G401 (cell line): ENCODE measurements around the gene SPPL3. TPM values are rescaled to one million over a fixed set of nuclear protein-coding genes. Genes with fewer than 3 reads are reported as not detected.
"Not testable (repeated sequence)": the region's sequence is repeated elsewhere in the genome, so short reads cannot be mapped to it uniquely, and the experiment has no call there.

Experiments
- DNase-seq: peaks from one replicate; pipeline ENCODE4 v3.0.0-alpha.2; 2015; ENCODE audit warnings: low spot score
- in situ Hi-C: cut with HindIII; loops from 2 replicates; pipeline ENCODE4 v1.10.0; 2016; ENCODE audit warnings: low sequenced_read_pairs, mixed read lengths
- total RNA-seq: library from RNA; depleted of rRNA; stranded (reverse); fragments of >200 nt; shearing (Covaris generic); gene quantifications from 2 replicates; pipeline ENCODE4 v1.2.3, GENCODE V29; 2014

SPPL3 gene
- total RNA-seq, 1 experiment from 2014 or later, result 12.2 TPM

DNA sequence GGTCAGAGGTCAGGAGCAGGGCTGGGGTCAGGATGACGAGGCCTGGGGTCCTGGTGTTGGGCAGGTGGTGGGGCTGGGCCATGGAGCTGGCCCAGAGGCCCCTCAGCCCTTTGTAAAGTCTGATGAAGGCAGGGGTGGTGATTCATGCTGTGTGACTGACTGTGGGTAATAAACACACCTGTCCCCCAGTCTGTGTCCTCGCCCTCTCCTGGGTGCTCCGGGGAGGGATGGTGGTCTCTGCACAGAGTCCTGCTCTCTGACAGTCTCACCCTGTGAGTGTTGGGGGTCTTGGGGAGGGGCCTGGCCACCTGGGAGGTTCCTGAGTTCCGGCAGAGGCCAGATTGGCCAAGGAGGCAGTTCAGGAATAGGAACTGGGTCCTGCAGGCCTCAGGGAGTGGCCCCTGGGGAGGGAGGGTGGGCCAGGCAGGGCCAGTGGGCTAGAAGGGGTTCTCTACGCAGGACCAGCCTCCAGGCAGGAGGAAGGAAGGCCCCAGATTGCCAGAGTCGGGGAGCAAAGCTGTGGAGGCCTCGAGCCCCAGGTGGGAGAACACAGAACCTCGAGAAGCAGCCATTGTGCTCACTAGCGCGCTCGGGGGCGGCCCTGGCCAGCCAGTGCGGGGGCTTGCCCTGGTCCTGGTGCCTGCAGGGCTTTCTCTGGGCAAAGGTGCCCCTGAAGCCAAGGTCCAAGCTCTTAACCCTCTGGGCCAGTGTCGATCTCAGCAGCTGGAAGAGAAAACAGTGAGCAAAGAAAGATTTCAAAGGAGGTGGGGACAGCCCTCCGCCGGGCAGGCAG, 164.1 kb downstream of the SPPL3 start:
- in situ Hi-C loops, result no loop called here
- no peak for DNase-seq

DNA sequence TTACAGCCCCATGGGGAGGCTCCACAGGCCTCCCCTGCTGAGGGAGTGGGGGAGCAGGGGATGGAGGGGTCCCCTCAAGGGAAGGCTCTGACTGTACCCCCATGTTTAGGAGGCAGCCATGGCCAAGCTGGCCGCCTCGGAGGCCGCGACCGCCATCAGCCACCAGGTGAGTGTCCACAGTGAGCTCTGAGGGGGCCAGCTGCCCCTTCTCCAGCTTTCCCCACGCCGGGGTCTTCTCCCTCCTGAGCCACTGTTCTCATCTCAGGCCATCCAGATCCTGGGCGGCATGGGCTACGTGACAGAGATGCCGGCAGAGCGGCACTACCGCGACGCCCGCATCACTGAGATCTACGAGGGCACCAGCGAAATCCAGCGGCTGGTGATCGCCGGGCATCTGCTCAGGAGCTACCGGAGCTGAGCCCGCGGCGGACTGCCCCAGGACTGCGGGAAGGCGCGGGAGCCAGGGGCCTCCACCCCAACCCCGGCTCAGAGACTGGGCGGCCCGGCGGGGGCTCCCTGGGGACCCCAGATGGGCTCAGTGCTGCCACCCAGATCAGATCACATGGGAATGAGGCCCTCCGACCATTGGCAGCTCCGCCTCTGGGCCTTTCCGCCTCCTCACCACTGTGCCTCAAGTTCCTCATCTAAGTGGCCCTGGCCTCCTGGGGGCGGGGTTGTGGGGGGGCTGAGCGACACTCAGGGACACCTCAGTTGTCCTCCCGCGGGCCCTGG, 165.0 kb downstream of the SPPL3 start:
- DNase-seq, result no peak
- in situ Hi-C loops, result no loop called here

DNA sequence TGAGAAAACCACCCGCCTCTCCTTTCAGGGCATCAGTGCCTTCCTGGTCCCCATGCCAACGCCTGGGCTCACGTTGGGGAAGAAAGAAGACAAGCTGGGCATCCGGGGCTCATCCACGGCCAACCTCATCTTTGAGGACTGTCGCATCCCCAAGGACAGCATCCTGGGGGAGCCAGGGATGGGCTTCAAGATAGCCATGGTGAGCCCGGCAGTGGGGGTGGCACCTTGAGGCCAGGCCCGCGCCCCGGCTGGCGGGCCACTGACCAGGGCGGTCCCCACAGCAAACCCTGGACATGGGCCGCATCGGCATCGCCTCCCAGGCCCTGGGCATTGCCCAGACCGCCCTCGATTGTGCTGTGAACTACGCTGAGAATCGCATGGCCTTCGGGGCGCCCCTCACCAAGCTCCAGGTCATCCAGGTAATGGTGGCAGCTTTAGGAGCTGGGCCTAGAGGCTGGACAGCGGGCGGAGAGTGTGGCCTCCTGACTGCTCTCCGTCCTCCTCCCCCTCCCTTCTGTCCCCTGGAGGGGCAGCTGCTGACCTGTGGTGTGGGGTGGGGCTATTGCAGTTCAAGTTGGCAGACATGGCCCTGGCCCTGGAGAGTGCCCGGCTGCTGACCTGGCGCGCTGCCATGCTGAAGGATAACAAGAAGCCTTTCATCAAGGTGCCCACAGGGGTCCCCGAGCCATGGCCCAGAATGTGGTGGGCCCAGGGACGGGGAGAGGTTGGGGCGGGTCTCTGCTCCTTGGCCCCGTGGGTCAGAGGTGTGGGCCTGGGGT, 165.7 kb downstream of the SPPL3 start:
- in situ Hi-C loops, result no loop called here
- no peak for DNase-seq

DNA sequence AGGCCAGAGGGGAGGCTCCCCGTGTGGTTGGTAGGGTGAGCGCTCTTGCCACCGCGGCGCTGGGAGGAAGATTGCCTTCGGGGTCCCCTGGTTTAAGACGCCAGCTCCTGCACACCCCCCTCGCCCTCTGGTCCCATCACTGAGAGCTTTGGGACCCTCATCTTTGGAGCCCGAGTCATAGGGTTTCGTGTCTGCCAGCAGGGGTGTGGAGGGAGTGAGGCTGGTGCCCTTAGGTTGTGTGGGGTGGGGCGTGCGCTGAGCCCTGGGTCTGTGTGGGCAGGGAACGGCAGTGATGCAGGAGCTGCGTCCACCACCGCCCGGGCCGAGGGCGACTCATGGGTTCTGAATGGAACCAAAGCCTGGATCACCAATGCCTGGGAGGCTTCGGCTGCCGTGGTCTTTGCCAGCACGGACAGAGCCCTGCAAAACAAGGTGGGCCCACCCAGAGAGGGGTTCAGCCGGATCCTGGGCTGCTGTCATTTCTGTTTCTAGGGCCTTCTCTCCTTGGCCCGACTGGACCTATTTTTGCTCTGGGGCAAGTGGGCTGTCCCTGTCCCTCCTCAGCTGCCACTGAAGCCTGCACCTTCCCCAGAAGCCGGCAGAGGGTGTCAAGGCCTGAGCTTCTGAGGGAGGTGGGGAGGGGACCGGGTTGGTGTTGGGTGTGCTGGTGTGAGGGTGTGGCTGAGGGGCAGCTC, 166.5 kb downstream of the SPPL3 start:
- in situ Hi-C loops, result no loop called here
- DNase-seq, result no peak

DNA sequence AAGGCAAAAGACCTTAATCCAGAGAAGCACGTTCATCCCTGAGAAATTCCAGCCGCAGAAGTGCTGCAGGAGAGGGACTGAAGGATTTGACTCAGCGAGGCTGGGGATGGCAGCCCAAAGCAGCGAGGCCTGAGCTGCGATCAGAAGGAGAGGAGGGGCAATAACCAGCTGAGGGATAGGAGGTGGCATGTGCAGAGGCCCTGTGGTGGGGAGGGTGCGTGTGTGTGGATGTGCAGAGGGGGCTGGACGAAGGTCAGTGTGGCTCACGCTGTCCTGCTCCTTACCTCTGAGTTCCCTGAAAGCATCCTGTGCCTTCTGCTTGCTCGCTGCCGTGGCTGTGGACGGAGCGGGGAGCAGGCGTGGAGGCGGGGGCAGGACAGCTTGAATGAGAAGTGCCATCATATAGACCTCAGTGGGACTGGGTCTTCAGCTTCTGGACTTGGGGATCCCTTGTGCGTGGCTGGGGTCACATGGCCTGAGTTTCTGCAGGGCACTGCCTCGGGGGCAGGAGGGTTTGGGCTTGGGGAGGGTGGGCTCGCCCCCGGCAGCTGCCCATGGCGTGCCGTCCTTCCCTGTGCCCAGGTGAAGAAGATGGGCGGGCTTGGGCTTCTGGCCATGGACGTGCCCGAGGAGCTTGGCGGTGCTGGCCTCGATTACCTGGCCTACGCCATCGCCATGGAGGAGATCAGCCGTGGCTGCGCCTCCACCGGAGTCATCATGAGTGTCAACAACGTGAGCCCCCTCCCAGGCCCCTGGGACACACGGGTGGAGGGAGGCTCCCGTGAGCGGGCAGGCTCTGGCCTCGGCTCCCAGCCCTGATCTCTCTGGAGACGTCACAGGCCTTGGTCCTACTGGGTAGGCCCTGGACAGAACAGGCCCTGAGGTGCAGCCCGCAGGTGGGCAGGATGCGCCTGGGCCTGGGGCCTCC, 167.5 kb downstream of the SPPL3 start:
- DNase-seq, result no peak
- in situ Hi-C loops, result no loop called here

DNA sequence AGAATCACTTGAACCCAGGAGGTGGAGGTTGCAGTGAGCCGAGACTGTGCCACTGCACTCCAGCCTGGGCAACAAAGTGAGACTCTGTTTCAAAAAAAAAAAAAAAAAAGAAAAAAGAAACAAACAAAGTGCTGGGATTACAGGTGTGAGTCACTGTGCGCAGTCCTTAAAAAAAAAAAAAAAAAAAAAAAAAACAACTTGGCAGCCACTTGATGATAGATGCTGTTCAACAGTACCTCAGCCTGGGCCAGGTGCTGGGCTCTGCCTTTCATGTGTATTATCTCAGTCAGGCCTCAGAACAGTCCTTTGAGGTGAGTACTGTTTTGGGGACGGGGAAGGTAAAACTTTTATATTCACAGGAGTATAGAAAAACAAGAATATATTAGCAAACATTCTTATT, 169.0 kb downstream of the SPPL3 start:
- in situ Hi-C loops, result no loop called here
- no peak for DNase-seq

DNA sequence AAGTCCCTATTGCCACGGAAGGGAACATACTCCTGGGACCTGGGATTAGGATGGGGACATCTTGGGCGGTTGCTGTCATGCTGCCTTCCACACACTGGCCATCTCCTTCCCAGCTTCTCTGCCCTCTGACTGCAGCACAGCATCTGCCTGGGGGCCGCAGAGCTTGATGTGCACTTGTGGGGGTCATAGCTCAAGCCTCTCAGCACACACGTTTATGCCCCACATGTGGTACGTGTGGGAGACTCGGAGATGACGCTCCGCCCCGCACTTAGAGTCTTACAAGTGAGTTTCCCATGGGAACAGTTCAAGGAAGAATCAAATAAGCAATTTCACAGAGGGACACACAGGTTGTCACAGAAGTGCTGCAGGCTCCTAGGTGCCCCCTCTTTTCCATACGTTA, 169.9 kb downstream of the SPPL3 start:
- DNase-seq, result no peak
- in situ Hi-C loops, result no loop called here

DNA sequence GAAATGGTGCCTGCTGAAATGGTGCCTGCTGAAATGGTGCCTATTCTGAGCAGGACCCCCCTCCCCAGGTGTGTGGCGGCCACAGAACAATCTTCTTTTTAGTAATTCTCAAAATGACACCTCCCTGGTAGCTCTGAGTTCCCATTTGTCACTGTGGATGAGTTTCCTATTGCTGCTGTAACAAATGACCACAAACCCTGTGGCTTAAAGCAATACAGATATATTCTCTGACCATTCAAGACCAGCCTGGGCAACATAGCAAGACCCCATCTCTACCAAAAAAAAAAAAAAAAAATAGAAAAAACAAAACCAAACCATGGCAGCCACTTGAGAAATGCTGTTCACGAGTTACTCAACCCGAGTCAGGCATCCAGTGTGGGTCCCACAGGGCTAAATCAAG, 170.6 kb downstream of the SPPL3 start:
- DNase-seq, result no peak
- in situ Hi-C loops, result no loop called here

DNA sequence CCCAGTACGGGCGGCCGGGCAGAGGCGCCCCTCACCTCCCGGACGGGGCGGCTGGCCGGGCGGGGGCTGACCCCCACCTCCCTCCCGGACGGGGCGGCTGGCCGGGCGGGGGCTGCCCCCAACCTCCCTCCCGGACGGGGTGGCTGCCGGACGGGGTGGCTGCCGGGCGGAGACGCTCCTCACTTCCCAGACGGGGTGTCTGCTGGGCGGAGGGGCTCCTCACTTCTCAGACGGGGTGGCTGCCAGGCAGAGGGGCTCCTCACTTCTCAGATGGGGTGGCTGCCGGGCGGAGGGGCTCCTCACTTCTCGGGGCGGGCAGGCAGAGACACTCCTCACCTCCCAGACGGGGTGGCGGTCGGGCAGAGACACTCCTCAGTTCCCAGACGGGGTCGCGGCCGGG, 172.0 kb downstream of the SPPL3 start:
- DNase-seq, in situ Hi-C loops: not testable (repeated sequence)

DNA sequence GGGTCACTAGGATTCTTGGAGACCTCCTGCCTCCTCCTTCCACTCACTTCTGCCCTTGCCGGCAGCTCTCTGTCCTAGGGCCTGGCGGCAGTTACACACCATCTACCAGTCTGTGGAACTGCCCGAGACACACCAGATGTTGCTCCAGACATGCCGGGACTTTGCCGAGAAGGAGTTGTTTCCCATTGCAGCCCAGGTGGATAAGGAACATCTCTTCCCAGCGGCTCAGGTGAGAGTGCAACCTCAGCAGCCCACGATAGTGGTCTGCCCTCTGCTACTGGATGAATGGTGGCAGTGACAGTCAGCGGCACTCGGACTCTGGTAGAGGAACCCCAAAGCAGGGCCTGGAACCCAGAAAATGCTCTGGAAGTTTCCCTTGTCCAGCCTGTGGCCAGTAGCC, 177.2 kb downstream of the SPPL3 start:
- DNase-seq, result no peak
- in situ Hi-C loops, result no loop called here

DNA sequence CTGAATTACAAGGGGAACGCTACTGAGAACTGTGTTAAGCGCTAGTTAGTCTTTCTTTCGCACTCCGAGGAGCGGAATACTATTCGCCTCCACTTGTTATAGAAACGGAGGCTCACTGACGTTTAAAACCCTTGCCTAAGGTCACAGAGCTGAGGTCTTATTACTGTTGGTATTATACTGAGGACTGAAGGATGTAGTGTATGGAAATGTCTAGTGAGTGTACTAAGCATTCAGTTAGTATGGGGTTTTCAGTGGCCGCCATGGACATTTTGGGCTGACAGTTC, 177.7 kb downstream of the SPPL3 start:
- in situ Hi-C loops, result no loop called here
- no peak for DNase-seq

DNA sequence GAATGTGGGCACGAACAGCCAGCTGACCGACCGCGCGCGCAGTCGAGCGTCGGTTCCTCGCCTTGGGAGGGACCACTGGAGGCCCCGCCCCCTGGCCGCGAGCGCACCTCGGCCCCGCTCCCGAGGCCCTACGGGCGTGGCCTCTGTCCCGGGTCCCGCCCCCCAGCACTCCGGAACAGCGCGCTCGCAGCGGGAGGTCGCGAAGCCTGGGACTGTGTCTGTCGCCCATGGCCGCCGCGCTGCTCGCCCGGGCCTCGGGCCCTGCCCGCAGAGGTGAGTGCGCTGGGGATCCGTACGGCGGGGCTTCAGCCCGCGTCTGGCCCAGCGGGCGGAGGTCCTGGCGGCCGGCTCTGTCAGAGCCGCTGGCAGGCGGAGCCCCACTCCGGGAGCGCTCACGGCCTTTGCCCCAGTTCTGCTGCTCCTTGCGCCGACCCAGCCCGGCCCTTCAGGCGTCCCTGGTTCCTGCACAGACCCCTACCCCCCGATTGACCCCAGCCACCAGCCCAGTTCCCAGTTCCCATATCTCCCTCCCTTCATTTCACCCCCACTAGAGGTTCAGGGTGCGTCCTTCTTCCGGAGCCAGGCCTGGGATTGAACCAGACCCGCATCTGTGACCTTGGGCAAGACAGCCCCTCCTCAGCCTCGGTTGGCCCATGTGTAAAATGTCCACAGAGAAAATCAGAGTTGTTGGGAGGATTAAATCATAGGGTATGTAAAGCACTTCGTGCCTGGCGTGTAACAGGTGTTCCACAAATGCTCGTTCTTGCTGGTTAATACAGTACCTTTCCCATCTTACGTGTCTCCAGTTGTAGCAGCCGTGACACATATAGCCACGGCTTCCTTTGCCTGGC, 178.3 kb downstream of the SPPL3 start, which contains the start of gene ACADS:
TSS of gene ACADS (plus strand) at position 168 of the 851 bp plus-strand sequence. CDS start at position 228, 60 bp downstream.
- in situ Hi-C loops, result no loop called here
- peak; percentile 75 for DNase-seq

DNA sequence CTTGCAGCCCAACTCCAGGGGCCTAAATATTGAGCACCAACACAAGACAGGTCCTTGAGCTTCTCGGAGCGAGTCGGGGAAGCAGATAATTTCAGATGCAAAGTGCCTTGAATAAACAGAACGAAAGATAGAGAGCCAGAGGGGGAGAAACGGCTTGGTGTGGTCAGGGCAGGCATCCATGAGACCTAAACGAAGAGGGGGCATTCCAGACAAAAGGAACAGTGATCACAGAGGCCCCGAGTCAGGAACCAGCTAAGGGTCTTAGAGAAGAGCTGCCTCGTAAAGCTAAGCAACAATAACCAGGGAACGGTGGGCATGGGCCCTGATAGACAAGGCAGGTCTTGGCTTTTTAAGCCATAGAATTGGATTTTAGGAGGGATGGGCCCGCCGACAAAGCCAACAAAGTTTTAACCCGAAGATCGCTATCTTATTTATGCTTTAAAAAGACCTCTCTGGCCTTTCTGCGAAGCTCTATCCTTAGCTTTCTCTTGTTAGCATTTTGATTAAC, 179.0 kb downstream of the SPPL3 start:
- no peak for DNase-seq
- in situ Hi-C loops, result no loop called here

DNA sequence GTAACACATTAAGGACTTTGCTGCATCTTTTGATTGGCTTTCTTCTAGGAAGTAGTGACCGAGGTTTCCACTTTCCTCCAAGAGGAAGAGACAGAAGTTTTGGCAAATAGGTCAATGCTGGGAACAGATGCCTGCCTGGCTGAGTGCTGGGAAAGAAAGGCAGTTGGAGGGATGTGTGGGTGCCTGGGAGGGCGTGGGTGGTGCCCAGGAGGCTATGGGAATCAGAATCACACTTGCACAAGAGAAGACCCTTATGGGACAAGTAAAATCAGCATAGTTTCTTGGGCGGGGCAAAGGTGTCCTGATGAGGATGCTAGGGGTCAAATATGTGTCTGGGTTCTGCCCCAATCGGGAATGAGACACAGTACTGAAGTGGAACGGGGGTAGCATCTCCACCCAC, 179.4 kb downstream of the SPPL3 start:
- no peak for DNase-seq
- in situ Hi-C loops, result no loop called here

DNA sequence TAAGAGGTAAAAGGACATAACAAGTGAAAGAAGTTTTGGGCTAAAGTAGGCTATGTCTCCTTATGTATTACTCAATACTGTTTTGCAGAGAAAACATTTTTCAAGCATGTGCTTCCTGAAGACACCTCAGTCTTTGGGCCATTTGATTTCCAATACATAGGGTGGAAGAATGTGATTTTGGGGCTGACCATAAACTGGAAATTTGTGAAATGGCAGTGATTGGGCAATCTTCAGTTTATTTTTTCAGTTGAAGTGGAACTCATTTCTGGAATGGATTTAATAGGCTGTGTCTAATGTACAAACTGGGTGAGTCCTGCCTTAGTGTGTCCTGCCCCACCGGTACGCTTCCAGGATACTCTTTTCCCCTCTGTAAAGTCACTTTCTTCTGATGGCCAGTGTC, 181.4 kb downstream of the SPPL3 start:
- in situ Hi-C loops, result no loop called here
- no peak for DNase-seq

DNA sequence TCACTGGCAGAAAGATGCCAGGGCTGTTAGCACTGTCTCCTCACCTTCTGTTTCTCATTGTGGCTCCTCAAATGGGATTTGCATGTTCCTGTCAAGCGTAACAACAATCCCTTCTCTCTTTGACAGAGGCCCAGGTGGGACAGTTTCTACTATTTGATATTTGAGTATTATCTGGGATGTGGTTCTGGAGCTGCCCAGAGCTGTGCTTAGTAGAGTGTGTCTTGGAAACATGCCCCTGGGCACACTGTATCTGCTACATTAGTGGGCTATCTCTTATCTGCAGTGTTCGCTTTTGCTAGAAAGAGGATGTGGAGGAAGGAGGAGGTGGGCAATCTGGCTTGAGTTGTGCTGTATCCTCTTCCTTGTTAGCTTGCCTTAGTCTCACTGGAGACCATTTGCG, 182.3 kb downstream of the SPPL3 start:
- in situ Hi-C loops, result no loop called here
- no peak for DNase-seq

DNA sequence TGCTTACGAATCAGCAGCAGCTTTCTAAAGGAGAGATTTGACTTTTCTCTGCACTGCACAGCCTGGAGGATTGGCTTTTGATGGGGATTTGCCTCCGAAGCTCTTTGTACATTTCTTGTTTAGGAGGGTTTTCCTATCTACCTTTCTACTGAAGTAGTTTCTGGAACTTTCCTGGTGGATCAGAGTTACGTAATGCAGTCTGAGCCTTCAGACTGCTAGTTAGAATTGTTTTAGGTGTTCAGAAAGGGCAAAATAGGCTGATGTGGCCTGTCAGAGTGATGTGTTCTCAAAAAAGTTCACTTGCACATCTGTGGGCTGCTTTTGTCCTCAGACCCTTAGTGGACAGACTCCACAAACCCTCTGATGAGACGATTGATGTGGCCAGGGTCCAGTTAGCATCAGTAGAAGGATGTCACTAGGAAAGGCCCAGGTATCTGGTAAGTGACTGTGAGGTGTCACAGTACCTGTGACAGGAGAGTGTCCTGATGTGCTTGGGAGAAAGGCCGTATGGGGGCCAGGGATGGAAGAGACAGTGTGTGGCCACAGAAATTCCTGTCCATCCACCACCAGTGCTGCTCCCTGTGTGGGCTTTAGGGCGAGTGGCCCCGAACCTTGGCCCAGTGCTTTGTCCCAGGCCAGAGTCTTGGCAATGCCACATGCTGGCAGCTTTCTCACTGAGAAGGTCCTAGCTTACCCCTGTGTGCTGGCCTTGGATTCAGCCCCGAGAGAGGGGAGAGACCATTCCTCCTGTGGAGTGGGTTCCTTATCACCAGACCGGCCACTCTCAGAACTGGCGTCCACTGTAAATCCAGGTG, 183.0 kb downstream of the SPPL3 start:
- no peak for DNase-seq
- in situ Hi-C loops, result no loop called here
